HEK293 (cell line): ENCODE data around the gene RSPO4.
A peak's percentile ranks its signal among the peaks of the same experiment; 100 is the strongest.

ENCODE experiments used
- CTCF ChIA-PET: fragments of 350-600 bp; formaldehyde crosslinking; extraction: SDS; loops from one replicate; lab custom pipeline; 2021; ENCODE audit warnings: antibody characterized with exemption; lab: Yijun Ruan, JAX
- POLR2A ChIA-PET: fragments of 300-600 bp; formaldehyde crosslinking; extraction: SDS; loops from one replicate; lab custom pipeline; 2020; ENCODE audit warnings: antibody characterized with exemption, inconsistent platforms; lab: Yijun Ruan, JAX
- H3K27ac ChIP-seq: fragments of 200-500 bp; sonication (Bioruptor generic); 2 replicates; pipeline ENCODE4 v1.5.1; 2014; ENCODE audit warnings: low read depth, low read length, control low read depth, inconsistent platforms; ENCODE audit errors: extremely low read depth
- H3K36me3 ChIP-seq, 2 experiments: fragments of 200-500 bp in 1 of 2; sonication (Bioruptor generic) in 1 of 2; 1 replicate in 1 of 2; 2 replicates in 1 of 2; pipeline ENCODE4 v1.5.1; 2014 to 2017; ENCODE audit warnings: inconsistent platforms in 2 of 2, low read length in 2 of 2; ENCODE audit not compliant: control insufficient read depth in 2 of 2, insufficient read depth in 1 of 2
- H3K4me1 ChIP-seq: fragments of 200-500 bp; sonication (Bioruptor generic); 2 replicates; pipeline ENCODE4 v1.5.1; 2014; ENCODE audit warnings: mild to moderate bottlenecking, low read length, inconsistent platforms; ENCODE audit not compliant: control insufficient read depth, insufficient read depth
- H3K4me3 ChIP-seq: 2 replicates; pipeline ENCODE4 v1.5.1; 2011; ENCODE audit warnings: low read depth, mild to moderate bottlenecking, control low read depth, low read length, moderate library complexity
- H3K9me3 ChIP-seq: fragments of 200-500 bp; sonication (Bioruptor generic); 2 replicates; pipeline ENCODE4 v1.5.1; 2014; ENCODE audit warnings: low read depth, low read length, inconsistent platforms; ENCODE audit not compliant: control insufficient read depth, insufficient read depth
- IKZF3 ChIP-seq: fragments of 450-650 bp; IDR thresholded peaks from 2 replicates; pipeline ENCODE4 v1.5.0; 2018; ENCODE audit warnings: missing biosample characterization, mild to moderate bottlenecking, missing genetic modification characterization, moderate library complexity
- KLF7 ChIP-seq: fragments of 450-650 bp; formaldehyde crosslinking; IDR thresholded peaks from 2 replicates; pipeline ENCODE4 v1.5.1; 2016; ENCODE audit warnings: missing biosample characterization, missing genetic modification characterization, borderline replicate concordance
- MZF1 ChIP-seq: fragments of 450-650 bp; formaldehyde crosslinking; IDR thresholded peaks from 2 replicates; pipeline ENCODE4 v1.5.1; 2017; ENCODE audit warnings: missing biosample characterization, missing genetic modification characterization, borderline replicate concordance
- ZNF10 ChIP-seq: fragments of 450-650 bp; formaldehyde crosslinking; IDR thresholded peaks from 2 replicates; pipeline ENCODE4 v1.5.1; 2017; ENCODE audit warnings: missing biosample characterization, missing genetic modification characterization
- ZNF112 ChIP-seq: fragments of 450-650 bp; formaldehyde crosslinking; IDR thresholded peaks from 2 replicates; pipeline ENCODE4 v1.5.0; 2017; ENCODE audit warnings: missing biosample characterization, missing genetic modification characterization
- ZNF16 ChIP-seq: fragments of 450-650 bp; formaldehyde crosslinking; IDR thresholded peaks from 2 replicates; pipeline ENCODE4 v1.5.1; 2016; ENCODE audit warnings: low read depth, missing biosample characterization, missing genetic modification characterization
- ZNF2 ChIP-seq: fragments of 450-650 bp; formaldehyde crosslinking; IDR thresholded peaks from 2 replicates; pipeline ENCODE4 v1.5.1; 2016; ENCODE audit warnings: missing biosample characterization, missing genetic modification characterization
- ZNF214 ChIP-seq: fragments of 450-650 bp; formaldehyde crosslinking; IDR thresholded peaks from 2 replicates; pipeline ENCODE4 v1.5.1; 2017; ENCODE audit warnings: missing biosample characterization, mild to moderate bottlenecking, missing genetic modification characterization, borderline replicate concordance
- ZNF23 ChIP-seq: fragments of 450-650 bp; formaldehyde crosslinking; IDR thresholded peaks from 2 replicates; pipeline ENCODE4 v1.5.1; 2016; ENCODE audit warnings: missing biosample characterization, missing genetic modification characterization, borderline replicate concordance
- ZNF266 ChIP-seq: fragments of 450-650 bp; formaldehyde crosslinking; IDR thresholded peaks from 2 replicates; pipeline ENCODE4 v1.5.1; 2016; ENCODE audit warnings: missing biosample characterization, missing genetic modification characterization, low read depth
- ZNF292 ChIP-seq: fragments of 450-650 bp; formaldehyde crosslinking; IDR thresholded peaks from 2 replicates; pipeline ENCODE4 v1.5.1; 2016; ENCODE audit warnings: low read depth, missing biosample characterization, missing genetic modification characterization, borderline replicate concordance
- ZNF302 ChIP-seq: fragments of 450-650 bp; formaldehyde crosslinking; IDR thresholded peaks from 2 replicates; pipeline ENCODE4 v1.5.1; 2016; ENCODE audit warnings: missing biosample characterization, missing genetic modification characterization, low read depth
- ZNF335 ChIP-seq: fragments of 450-650 bp; formaldehyde crosslinking; conservative IDR thresholded peaks from 2 replicates; pipeline ENCODE4 v1.5.1; 2016; ENCODE audit warnings: missing biosample characterization, missing genetic modification characterization
- ZNF521 ChIP-seq: fragments of 450-650 bp; formaldehyde crosslinking; IDR thresholded peaks from 2 replicates; pipeline ENCODE4 v1.5.1; 2017; ENCODE audit warnings: missing biosample characterization, mild to moderate bottlenecking, missing genetic modification characterization
- ZNF544 ChIP-seq: fragments of 450-650 bp; formaldehyde crosslinking; IDR thresholded peaks from 2 replicates; pipeline ENCODE4 v1.5.0; 2017; ENCODE audit warnings: missing biosample characterization, missing genetic modification characterization
- ZNF629 ChIP-seq: fragments of 450-650 bp; formaldehyde crosslinking; IDR thresholded peaks from 2 replicates; pipeline ENCODE4 v1.5.1; 2017; ENCODE audit warnings: missing biosample characterization, missing genetic modification characterization
- ZNF707 ChIP-seq: fragments of 450-650 bp; formaldehyde crosslinking; IDR thresholded peaks from 2 replicates; pipeline ENCODE4 v1.5.1; 2016; ENCODE audit warnings: missing biosample characterization, missing genetic modification characterization
- TF ChIP-seq, protein P1 (sequence below): fragments of 450-650 bp; formaldehyde crosslinking; IDR thresholded peaks from 2 replicates; pipeline ENCODE4 v1.5.1; 2017; ENCODE audit warnings: missing biosample characterization, missing genetic modification characterization
- TF ChIP-seq, protein P2 (sequence below): fragments of 450-650 bp; formaldehyde crosslinking; IDR thresholded peaks from 2 replicates; pipeline ENCODE4 v1.5.1; 2016; ENCODE audit warnings: missing biosample characterization, missing genetic modification characterization
- TF ChIP-seq, protein P3 (sequence below): fragments of 450-650 bp; IDR thresholded peaks from 2 replicates; pipeline ENCODE4 v1.5.1; 2018; ENCODE audit warnings: missing biosample characterization, missing genetic modification characterization
- TF ChIP-seq, protein P4 (sequence below): fragments of 450-650 bp; formaldehyde crosslinking; IDR thresholded peaks from 2 replicates; pipeline ENCODE4 v1.5.1; 2016; ENCODE audit warnings: missing biosample characterization, missing genetic modification characterization, low read depth

RSPO4 gene

DNA sequence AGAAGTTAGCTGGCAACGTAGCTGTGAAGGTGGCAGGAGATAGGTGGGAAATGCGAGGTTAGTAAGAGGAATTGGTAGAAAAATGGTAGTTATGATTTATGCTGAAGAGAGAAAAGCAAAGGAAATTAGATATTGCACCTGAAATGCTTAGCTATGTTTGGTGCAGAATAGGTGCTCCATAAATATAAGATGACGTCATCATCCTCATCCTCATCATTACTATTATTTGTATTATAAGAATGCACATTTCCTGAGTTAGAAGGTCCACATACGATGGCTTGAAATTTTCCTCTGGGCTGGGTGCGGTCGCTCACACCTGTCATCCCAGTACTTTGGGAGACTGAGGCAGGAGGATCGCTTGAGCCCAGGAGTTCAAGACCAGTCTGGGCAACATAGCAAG lies 46.5 kb downstream of the RSPO4 start:
- POLR2A ChIA-PET: no interaction called here

DNA sequence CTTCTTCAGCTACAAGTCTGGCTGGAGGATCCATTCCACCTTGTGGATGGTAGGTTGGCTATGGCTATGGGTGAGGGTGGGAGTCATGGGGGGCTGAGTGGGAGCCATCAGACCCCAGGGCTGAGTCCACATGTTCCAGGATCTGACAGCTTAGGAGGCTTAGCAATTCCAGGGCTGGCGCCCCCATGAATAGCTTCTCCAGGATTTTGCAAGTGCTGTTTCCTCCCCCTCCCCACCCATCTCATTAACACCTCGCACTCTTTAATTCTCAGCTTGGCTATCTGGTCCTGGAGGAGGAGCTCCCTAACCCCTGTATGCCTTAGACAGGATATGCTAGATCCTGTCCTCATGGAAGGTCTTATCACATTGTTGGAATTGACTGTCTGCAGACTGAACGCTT lies 47.0 kb downstream of the RSPO4 start:
- Histone ChIP-seq H3K27ac (no peak overlapping the region), H3K4me1 (no peaks in the 10 kb centered on the region), H3K36me3 (no peaks in the 10 kb centered on the region), H3K9me3 (no peaks in the 10 kb centered on the region), H3K4me3 (no peak overlapping the region)
- CTCF ChIA-PET: interaction anchor here (0.6 to 6.1 kb wide), 18 partner anchors 8 to 257 kb away, joined by 3 to 178 read pairs (median 8); partner anchors contain the start of gene FAM110A
- TF ChIP-seq MZF1 (tag by site-specific recombination): no peak
- no peak for TF ChIP-seq ZNF302
- TF ChIP-seq ZNF335 (tag by site-specific recombination): no peak
- no peak for TF ChIP-seq ZNF2
- TF ChIP-seq ZNF266: no peak
- TF ChIP-seq ZNF23 (tag by site-specific recombination): no peak
- TF ChIP-seq ZNF629: no peak
- TF ChIP-seq ZNF16 (tag by site-specific recombination): no peak
- no peak for TF ChIP-seq ZNF521
- no peak for TF ChIP-seq ZNF544 (tag by site-specific recombination)
- no peak for TF ChIP-seq ZNF10 (tag by site-specific recombination)
- TF ChIP-seq IKZF3: no peak
- TF ChIP-seq, protein P1, sequence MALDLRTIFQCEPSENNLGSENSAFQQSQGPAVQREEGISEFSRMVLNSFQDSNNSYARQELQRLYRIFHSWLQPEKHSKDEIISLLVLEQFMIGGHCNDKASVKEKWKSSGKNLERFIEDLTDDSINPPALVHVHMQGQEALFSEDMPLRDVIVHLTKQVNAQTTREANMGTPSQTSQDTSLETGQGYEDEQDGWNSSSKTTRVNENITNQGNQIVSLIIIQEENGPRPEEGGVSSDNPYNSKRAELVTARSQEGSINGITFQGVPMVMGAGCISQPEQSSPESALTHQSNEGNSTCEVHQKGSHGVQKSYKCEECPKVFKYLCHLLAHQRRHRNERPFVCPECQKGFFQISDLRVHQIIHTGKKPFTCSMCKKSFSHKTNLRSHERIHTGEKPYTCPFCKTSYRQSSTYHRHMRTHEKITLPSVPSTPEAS (tag by site-specific recombination): no peak
- TF ChIP-seq ZNF214 (tag by site-specific recombination): no peak
- TF ChIP-seq, protein P2, sequence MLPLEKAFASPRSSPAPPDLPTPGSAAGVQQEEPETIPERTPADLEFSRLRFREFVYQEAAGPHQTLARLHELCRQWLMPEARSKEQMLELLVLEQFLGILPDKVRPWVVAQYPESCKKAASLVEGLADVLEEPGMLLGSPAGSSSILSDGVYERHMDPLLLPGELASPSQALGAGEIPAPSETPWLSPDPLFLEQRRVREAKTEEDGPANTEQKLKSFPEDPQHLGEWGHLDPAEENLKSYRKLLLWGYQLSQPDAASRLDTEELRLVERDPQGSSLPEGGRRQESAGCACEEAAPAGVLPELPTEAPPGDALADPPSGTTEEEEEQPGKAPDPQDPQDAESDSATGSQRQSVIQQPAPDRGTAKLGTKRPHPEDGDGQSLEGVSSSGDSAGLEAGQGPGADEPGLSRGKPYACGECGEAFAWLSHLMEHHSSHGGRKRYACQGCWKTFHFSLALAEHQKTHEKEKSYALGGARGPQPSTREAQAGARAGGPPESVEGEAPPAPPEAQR (tag by site-specific recombination): no peak
- POLR2A ChIA-PET: no interaction called here

More for the DNA sequence above, 46.5 kb downstream of the RSPO4 start:
- TF ChIP-seq, protein P3, sequence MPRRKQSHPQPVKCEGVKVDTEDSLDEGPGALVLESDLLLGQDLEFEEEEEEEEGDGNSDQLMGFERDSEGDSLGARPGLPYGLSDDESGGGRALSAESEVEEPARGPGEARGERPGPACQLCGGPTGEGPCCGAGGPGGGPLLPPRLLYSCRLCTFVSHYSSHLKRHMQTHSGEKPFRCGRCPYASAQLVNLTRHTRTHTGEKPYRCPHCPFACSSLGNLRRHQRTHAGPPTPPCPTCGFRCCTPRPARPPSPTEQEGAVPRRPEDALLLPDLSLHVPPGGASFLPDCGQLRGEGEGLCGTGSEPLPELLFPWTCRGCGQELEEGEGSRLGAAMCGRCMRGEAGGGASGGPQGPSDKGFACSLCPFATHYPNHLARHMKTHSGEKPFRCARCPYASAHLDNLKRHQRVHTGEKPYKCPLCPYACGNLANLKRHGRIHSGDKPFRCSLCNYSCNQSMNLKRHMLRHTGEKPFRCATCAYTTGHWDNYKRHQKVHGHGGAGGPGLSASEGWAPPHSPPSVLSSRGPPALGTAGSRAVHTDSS: peak; percentile 51; the same call in 1 of the 2 replicates
- TF ChIP-seq, protein P4, sequence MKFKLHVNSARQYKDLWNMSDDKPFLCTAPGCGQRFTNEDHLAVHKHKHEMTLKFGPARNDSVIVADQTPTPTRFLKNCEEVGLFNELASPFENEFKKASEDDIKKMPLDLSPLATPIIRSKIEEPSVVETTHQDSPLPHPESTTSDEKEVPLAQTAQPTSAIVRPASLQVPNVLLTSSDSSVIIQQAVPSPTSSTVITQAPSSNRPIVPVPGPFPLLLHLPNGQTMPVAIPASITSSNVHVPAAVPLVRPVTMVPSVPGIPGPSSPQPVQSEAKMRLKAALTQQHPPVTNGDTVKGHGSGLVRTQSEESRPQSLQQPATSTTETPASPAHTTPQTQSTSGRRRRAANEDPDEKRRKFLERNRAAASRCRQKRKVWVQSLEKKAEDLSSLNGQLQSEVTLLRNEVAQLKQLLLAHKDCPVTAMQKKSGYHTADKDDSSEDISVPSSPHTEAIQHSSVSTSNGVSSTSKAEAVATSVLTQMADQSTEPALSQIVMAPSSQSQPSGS: peak; percentile 82
- no peak for TF ChIP-seq ZNF292 (tag by site-specific recombination)
- TF ChIP-seq ZNF112 (tag by site-specific recombination): no peak
- no peak for TF ChIP-seq ZNF707 (tag by site-specific recombination)
- TF ChIP-seq KLF7 (tag by site-specific recombination): no peak
- no peaks in the 10 kb centered on the region for H3K4me1 ChIP-seq
- H3K27ac ChIP-seq: no peak overlapping the region
- H3K9me3 ChIP-seq: no peaks in the 10 kb centered on the region
- no peaks in the 10 kb centered on the region for H3K36me3 ChIP-seq
- CTCF ChIA-PET: interaction anchor here (0.6 to 6.1 kb wide), 37 partner anchors 9 to 853 kb away, joined by 3 to 178 read pairs (median 4); partner anchors contain the start of gene FAM110A
- no peak overlapping the region for H3K4me3 ChIP-seq
